MM.1S (cell line): ENCODE data around the gene PDZRN3.

Experiments
- EZH2 ChIP-seq: fragments of 300-600 bp; sonication (generic); optimal IDR thresholded peaks from 2 replicates; pipeline ENCODE3; 2017; ENCODE audit warnings: low read depth, mild to moderate bottlenecking, antibody characterized with exemption, low read length, mixed read lengths
- TF ChIP-seq, protein P1 (sequence below): fragments of 300-600 bp; sonication (generic); IDR thresholded peaks from 2 replicates; pipeline ENCODE4 v1.5.1; 2016; ENCODE audit warnings: antibody characterized with exemption, low read length, mixed read lengths

DNA sequence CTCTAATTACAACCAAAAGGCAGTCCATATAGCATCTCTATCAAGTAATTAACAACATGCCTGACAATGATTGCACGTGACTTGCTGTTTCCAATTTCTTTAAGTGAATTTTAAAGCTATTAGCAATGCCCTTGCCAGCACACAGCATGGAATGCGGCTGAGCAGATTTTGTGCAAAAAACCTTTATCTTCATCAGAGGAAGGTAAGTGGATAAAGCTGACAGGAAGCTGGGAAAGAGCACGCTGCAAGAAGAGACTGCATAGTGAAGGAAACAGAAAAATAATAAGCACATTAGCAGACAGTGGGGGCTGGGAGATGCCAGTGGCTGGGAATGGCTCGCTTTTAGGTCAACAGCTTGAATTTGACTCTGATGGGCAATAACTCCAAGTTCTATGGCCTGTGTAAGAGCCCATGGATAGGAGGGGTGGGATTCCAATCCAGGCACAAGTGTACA lies 138.8 kb downstream of the PDZRN3 start:
- TF ChIP-seq, protein P1, sequence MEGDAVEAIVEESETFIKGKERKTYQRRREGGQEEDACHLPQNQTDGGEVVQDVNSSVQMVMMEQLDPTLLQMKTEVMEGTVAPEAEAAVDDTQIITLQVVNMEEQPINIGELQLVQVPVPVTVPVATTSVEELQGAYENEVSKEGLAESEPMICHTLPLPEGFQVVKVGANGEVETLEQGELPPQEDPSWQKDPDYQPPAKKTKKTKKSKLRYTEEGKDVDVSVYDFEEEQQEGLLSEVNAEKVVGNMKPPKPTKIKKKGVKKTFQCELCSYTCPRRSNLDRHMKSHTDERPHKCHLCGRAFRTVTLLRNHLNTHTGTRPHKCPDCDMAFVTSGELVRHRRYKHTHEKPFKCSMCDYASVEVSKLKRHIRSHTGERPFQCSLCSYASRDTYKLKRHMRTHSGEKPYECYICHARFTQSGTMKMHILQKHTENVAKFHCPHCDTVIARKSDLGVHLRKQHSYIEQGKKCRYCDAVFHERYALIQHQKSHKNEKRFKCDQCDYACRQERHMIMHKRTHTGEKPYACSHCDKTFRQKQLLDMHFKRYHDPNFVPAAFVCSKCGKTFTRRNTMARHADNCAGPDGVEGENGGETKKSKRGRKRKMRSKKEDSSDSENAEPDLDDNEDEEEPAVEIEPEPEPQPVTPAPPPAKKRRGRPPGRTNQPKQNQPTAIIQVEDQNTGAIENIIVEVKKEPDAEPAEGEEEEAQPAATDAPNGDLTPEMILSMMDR, result no peak
- TF ChIP-seq EZH2, result no peak
